HG02870 (cell line): ENCODE data around the gene PPME1.
"Not testable (repeated sequence)": the region's sequence is repeated elsewhere in the genome, so short reads cannot be mapped to it uniquely, and the experiment has no call there.

Experiments used
- ATAC-seq: cut with Tn5 transposase; IDR thresholded peaks from one replicate; pipeline ENCODE4 v1.9.1; 2021; ENCODE audit warnings: mild to moderate bottlenecking, moderate library complexity; ENCODE audit not compliant: unreplicated experiment

PPME1 gene, protein sequence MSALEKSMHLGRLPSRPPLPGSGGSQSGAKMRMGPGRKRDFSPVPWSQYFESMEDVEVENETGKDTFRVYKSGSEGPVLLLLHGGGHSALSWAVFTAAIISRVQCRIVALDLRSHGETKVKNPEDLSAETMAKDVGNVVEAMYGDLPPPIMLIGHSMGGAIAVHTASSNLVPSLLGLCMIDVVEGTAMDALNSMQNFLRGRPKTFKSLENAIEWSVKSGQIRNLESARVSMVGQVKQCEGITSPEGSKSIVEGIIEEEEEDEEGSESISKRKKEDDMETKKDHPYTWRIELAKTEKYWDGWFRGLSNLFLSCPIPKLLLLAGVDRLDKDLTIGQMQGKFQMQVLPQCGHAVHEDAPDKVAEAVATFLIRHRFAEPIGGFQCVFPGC

DNA sequence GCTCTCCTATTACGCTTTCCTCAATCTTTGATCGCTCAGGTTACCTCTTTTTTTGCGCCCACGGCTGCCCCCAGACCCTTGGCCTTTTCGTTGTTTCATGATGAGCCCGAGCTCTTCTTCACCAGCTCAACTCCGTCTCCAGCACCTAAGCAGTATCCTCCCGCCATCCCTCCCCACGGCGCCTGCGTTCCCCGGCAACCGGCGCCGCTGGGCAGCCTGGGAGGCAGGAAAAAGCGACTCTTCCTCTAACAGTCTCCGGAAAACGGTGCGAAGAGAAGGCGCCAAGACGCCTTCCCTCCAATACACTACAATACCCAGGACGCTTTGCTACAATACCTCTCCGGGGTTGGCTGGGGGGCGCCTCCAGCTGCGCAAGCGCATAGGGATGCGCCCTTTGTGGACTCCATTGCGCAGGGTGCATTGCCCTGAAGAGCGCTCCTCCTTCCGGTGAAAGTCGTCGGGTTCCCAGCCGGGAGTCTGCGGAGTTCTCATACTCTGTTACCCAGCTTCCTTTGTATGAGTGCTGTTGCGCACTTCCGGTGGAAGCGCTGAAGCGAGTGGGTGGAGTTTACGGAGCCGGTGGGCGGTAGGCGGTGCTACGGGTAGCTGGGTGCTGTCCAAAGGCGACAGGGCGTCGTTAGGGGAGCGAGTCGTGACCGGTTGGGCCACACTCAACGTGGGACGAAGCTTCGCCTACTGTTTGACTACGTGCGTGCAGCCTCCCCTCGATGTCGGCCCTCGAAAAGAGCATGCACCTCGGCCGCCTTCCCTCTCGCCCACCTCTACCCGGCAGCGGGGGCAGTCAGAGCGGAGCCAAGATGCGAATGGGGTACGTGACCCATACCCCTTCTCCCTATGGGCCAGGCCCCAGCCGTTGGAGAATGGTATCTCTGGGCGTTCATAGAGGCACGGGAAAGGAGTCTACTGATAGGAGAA is at the start of gene PPME1, which contains the start of gene C2CD3:
TSS of gene PPME1 (plus strand) at position 596 of the 936 bp plus-strand sequence. CDS start at position 729, 133 bp downstream.
TSS of gene C2CD3 (minus strand) at position 309 of the 936 bp plus-strand sequence. CDS start at position 99, 210 bp downstream.
- ATAC-seq: peak; percentile 98

DNA sequence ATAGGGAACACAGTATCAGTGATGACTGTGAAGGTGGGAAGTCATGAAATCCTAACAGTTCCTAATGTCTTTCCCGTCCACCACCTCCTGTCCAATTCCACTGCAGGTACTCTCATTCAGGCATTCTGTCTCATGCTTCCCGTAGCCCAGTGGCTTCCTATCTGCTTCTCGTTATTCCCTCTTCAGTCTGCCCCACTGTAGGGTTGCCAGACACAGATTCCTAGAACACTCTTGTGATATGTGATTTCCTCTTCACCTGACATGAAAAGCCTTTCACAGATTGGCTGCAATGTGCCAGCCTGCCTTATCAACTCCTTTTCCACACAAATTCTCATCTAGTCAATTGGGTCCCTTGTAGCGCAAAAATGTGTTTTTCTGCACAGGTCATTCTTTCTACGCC is 49.3 kb upstream of the PPME1 start:
- no peak for ATAC-seq

DNA sequence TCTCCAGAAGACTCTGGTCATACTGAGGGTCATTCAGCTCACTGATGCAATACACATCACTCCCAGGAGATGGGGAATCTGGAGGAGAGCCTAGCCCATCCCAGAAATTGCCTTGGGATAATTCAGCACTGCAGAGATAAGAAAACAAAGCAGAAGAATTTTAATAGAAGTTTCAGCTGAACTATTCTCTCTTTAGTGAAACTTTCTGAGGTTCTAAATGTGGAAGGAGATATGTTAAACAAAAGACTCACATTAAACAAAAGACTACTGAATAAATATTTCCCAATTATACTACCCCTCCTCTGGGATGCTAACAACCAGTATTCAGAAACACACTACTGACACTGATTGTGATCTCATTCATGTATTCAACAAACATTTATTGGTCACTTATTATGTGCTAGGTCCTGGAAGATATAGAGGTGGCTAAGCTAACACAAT is 48.1 kb upstream of the PPME1 start:
- no peak for ATAC-seq

DNA sequence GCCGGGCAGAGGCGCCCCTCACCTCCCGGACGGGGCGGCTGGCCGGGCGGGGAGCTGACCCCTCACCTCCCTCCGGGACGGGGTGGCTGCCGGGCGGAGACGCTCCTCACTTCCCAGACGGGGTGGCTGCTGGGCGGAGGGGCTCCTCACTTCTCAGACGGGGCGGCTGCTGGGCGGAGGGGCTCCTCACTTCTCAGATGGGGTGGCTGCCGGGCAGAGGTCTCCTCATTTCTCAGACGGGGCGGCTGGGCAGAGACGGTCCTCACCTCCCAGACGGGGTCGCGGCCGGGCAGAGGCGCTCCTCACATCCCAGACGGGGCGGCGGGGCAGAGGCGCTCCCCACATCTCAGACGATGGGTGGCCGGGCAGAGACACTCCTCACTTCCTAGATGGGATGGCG is 42.0 kb upstream of the PPME1 start:
- not testable (repeated sequence) for ATAC-seq

DNA sequence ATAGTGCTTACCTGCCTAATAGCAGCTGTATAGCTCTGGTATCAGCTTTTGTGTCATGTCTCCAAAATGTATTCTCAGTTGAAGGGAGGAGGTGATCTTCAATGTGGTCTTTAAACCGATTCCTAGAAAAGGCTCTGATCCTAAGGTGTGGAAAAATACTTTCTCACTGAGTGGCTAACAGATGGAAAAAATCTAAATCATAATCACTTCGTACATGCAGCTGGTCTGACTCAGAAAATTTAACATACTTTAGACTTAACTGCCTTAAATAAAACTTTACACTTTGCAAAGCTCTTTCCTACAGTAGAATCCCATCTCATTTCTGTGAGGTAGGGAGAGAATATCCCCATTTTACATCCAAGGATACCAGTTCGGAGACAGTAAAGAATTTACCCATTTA is 38.3 kb upstream of the PPME1 start:
- ATAC-seq: no peak

DNA sequence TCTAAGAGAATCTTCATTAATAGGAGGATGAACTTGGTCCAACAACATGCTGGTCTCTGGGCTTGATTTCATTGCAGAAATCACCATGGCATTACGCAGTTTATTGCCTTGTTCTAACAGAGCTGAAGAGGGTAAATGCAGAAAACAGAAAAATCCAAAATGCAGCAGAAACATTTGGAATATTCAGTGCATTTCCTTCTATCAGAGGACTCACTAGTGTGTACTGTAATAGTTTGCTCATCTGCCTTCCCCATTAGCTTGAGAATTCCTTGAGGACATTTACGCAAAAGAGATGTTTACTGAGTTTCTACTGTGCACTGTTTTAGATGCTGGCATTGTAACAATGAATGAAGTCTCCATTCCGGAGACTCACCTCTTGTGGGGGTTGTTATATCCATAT is 37.7 kb upstream of the PPME1 start:
- no peak for ATAC-seq

DNA sequence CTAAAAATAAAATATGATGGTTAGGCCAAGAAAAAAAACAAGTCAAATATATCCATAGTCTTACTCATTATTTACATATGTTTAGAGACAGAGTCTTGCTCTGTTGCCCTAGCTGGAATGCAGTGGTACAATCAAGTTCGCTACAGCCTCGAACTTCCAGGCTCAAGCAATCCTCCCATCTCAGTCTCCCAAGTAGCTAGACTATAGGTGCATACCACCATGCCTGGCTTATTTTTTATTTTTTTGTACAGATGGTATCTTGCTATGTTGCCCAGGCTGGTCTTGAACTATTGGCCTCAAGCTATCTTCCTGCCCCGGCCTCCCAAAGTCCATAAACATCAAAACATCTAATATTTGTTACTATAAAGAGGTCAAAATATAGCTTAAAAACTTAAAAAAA is 36.4 kb upstream of the PPME1 start:
- ATAC-seq: no peak

DNA sequence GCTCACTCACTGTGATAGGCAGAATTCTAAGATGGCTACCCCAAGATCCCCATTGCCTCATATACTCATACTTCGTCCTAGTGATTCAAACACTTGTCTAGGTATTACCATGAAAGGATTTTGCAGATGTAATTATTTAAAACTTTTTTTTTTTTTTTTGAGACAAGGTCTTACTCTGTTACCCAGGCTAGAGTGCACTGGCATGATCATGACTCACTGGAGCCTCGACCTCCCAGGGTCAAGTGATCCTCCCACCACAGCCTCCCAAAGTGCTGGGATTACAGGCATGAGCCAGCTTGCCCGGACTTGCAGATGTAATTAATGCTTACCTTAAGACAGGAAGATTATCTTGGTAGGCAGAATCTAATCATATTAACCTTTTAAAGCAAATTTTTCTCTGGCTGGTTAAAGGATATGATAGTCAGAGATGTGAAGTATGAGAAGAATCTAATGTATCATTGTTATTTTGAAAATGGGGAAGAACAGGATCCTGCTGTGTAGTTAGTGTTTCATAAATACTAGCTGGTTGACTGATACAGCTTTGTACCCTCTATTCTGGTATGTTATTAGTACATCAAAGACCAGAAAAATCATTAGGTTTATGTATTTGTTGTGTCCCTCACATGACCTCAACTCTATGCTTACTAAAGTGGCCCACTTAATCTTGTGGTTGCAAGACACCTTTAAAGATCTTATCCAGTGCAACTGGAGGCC is 35.8 kb upstream of the PPME1 start:
- no peak for ATAC-seq

DNA sequence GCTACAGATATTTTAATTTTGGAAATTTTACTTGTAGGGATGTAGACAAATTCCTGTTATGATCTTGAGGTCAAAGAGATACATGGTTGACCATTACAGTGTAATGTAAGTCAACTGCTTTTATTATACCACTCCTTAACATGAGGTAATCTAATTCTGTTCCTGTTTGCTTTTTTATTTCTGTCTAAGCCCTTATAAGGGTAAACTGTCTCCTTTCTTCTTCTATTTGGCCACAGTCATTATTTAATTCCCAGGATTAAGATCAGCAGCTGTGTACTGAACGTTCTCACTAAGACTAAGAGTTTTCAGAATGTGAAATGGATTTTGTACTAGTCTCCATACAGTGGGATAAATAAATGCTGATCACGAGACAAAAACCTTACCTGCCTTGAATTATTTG is 33.1 kb upstream of the PPME1 start:
- no peak for ATAC-seq

DNA sequence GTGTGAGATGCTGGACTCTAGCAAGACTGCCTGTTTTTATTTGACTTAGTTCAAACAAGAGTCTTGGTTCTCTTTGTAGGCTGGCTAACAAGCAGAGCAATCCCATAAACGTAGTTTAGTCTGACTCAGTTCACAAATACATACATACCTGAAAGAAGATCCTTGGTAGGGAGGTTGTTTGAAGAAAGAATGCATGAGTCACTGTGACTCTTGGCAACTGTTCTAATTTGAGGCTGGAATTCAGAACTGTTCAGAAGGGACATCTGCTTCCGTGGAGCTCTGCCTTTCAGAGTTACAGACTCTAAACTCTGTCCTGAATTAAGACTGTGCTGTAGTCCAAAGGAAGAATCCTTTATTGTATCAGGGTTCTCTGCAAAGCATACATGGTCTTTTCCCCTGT is 32.5 kb upstream of the PPME1 start:
- ATAC-seq: no peak

DNA sequence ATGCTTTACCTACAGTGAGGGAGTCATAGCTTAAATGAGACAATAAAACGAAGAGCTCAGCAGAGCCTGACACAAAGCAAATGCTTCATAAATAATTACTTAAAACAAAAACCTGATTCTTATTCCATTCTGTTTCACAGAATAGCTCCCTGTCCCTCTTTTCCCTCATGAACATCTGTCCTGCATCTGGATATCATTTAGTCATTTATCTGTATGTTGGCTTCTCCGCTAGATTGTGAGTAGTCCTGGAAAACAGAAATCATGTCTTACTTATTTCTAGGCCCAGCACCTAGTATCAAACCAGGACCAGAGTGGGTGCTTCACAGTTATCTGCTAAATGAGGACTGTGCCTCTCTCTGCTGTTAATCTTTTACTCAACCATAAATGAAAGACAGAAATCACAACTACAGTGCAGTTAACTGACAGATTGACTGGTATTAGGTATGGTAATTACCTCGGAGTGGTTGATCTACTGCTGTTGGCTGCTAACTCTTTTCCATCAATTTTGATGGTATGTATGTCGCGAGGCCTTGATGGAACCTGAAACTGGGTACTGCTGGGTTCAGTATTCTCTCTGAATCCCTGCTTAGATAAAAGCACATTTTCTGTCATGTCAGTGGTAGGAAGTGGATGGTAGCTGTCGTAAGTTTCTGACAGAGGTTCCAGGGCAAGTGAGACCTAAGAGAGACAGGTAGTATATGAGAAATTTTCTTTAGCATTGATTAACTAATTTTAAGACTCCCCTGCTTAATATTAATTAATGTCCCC is 31.8 kb upstream of the PPME1 start:
- no peak for ATAC-seq

DNA sequence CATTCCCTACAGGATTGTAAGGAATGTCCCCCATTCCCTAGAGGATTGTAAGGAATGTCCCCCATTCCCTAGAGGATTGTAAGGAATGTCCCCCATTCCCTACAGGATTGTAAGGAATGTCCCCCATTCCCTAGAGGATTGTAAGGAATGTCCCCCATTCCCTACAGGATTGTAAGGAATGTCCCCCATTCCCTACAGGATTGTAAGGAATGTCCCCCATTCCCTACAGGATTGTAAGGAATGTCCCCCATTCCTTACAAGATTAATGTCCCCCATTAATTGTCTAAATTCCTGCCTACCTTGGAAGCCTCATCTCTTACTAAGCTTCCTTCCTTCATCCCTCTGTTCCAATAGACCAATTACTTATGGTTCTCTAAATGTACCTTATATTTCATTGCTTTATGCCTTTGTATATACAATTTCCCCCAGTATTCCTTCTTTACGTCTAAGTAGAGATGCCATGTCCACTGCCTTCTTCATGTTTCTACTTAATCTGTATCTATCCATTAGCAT is 31.1 kb upstream of the PPME1 start:
- ATAC-seq: not testable (repeated sequence)

DNA sequence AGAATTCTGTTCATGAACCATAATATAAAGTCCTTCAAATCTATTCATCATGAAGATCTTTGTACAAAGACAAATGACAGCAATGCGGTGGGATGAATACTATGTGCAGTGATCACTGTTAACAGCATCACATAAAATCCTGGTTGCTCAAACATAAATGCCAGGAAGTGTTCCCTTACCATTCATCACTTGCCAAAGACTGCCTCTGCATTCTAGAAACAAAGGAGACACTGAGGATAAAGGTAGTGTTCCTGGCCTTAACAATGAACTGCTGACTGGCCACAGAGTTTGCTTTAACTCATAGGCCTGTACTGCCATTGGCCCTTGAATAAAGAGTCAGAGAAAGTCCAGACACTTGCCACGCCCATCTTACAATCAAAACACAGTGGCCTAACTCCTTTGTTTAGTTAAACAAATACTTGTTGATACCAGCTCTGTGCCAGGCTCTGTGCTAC is 29.8 kb upstream of the PPME1 start:
- no peak for ATAC-seq

DNA sequence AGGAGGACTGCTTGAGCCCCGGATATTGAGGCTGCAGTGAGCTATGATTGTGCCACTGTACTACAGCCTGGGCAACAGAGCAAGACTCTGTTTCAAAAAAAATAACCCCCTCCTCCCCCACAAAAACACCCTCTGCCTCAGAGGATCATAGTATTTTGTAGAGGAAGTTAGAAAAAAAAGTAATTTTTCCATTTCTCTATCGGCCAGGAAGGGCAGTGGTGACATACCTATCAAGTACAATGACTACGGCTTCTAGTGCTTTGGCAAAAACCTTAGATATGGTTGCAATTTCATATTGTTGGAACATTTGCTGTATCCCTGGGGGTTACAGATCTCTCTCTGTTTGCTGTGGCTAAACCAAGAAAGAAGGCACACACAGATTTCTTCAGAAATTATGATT is 29.2 kb upstream of the PPME1 start:
- ATAC-seq: no peak

DNA sequence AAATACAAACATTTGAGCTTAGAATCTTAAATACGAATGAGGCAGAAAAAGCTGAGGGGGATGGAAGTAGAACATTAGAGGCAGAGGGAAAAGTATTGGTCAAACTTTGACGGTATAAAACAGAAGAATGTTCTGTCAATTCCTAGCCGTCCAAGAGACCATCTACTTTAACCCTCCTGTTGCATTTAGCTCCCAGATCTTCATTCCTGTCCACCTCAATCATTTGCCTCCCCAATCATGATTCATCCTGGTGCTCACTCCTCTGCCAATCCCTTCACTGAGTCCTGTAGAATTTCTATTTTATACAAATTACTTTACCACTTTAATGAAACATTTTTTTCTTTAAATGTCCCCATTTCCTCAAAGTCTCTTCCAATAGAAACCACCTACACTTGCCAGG is 28.5 kb upstream of the PPME1 start:
- ATAC-seq: no peak

DNA sequence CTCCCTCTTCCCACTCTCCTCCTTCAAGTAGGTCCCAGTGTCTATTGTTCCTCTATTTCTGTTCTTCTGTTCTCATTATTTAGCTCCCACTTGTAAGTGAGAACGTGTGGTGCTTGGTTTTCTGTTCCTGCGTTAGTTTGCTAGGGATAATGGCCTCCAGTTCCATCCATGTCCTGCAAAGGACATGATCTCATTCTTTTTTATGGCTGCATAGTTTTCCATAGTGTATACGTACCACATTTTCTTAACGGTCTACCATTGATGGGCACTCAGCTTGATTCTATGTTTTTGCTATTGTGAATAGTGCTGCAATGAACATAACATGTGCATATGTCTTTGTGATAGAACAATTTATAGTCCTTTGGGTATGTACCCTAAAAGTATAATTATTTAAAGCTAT is 26.5 kb upstream of the PPME1 start:
- ATAC-seq: no peak

DNA sequence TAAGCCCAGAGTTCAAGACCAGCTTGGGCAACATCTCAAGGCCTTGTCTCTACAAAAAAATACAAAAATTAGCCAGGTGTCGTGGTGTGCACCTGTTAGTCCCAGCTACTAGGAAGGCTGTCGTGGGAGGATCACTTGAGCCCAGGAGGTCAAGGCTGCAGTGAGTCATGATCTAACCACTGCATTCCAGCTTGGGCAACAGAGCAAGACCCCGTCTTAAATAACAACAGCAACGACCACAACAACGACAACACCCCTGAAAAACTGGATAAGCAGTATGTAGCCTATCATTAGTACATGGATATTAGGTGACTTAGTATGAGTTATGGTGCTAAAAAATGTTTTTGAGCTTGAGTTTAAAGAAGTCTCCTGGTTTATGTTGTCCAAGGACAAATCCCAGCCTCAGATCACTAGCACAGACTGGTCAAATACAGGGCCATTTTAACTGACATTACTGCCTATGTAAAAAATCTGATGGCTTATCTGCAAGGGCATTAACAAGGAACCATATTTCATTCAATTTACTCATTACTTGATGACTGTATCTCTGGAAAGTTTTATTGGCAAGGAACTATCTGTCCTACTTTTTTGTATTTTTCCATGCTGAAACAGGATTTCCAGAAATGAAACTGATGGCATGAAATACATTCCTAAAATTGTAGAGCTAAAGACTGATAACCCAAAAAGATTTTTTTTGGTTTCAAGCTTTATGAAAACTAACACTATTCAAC is 23.7 kb upstream of the PPME1 start:
- ATAC-seq: no peak

DNA sequence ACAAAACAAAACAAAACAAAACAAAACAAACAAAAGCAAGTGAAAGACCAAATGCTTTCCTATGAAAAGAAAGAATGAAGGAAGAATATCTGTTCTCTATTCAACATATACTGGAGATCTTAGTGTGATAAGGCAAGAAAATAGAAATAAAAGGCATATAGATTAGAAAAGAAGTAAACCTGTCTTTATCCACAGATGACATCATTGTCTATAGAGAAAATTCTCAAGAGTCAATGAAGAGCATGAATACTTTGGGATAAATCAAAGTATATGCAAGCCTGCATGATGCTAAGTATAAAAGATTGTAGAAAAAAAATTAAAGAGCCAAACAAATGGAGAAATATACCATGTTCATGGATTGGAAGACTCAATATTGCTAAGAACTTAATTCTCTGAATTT is 17.9 kb upstream of the PPME1 start:
- no peak for ATAC-seq

DNA sequence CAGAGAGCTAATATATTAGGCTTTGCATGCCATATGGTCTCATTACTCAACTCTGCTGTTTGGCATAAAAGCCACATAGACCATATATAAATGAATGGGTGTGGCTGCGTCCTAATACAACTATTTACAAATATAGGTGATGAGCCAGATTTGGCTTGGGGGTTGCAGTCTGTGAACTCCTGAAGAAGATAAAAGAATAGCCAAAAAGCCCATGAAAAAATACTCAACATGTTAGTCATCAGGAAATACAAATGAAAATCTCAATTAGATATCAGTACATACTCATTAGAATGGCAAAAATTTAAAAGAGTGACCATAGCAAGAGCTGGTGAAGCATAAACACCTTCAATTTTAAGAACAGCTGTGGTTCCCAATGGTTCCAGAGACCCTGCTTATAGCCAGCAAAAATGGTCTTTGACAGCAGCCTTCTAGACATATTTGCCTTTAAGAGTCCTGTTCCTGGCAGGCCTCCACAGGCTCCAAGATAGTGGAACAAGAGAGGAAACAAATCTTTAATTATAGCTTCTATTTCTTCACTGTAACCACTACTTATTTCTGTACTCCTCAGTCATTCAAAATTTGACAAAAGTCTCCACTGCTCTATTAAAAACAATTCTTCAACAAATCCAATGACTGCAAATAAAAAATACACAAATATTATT is 16.3 kb upstream of the PPME1 start:
- no peak for ATAC-seq
